IMR-90 (cell line): ENCODE measurements around the gene ADCY4. TPM values are rescaled to one million over a fixed set of nuclear protein-coding genes. Genes with fewer than 3 reads are reported as not detected.
A peak's percentile ranks its signal among the peaks of the same experiment; 100 is the strongest.

Experiments used
- ATAC-seq: fragments of 200-7000 bp; cut with Tn5 transposase; 2 replicates; pipeline ENCODE4 v1.9.1; 2020; ENCODE audit warnings: low read depth, mild to moderate bottlenecking, moderate library complexity
- BruUV-seq: library from RNA; stranded (reverse); fragments of 400-500 nt; replicated peaks from 2 replicates; lab custom pipeline; 2021; lab: Mats Ljungman, UMichigan
- CTCF ChIA-PET: fragments of 300-600 bp; formaldehyde crosslinking; extraction: SDS; loops from one replicate; lab custom pipeline; 2021; ENCODE audit warnings: antibody characterized with exemption; lab: Yijun Ruan, JAX
- POLR2A ChIA-PET: fragments of 300-600 bp; sonication (Branson Sonifier 250); formaldehyde crosslinking; loops from one replicate; lab custom pipeline; 2022; ENCODE audit warnings: antibody characterized with exemption; ENCODE audit not compliant: unreplicated experiment; lab: Charles Lee
- DNase-seq: peaks from one replicate; pipeline ENCODE4 v3.0.0; 2013
- H2AFZ ChIP-seq: replicated peaks from 2 replicates; pipeline ENCODE3; 2013; ENCODE audit warnings: low read length, mild to moderate bottlenecking; ENCODE audit not compliant: poor library complexity
- H2AK5ac ChIP-seq: 2 replicates; pipeline ENCODE4 v1.6.1; 2013; ENCODE audit warnings: low read depth, low read length, inconsistent platforms
- H2AK9ac ChIP-seq: replicated peaks from 2 replicates; pipeline ENCODE3; 2013; ENCODE audit warnings: mild to moderate bottlenecking, low read depth, low read length, moderate library complexity; ENCODE audit not compliant: poor library complexity
- H2BK120ac ChIP-seq: 2 replicates; pipeline ENCODE4 v1.6.1; 2013; ENCODE audit warnings: low read depth, low read length, inconsistent platforms
- H2BK15ac ChIP-seq: 3 replicates; pipeline ENCODE4 v1.6.1; 2013; ENCODE audit warnings: low read depth, low read length, inconsistent platforms
- H2BK20ac ChIP-seq: 2 replicates; pipeline ENCODE4 v1.6.1; 2013; ENCODE audit warnings: low read depth, mild to moderate bottlenecking, inconsistent platforms, low read length, moderate library complexity
- H2BK5ac ChIP-seq: 2 replicates; pipeline ENCODE4 v1.6.1; 2013; ENCODE audit warnings: mild to moderate bottlenecking, low read depth, low read length, inconsistent platforms; ENCODE audit not compliant: poor library complexity, severe bottlenecking
- H3K14ac ChIP-seq: replicated peaks from 2 replicates; pipeline ENCODE4 v1.6.1; 2013; ENCODE audit warnings: low read depth, low read length, inconsistent platforms
- H3K18ac ChIP-seq: 2 replicates; pipeline ENCODE4 v1.6.1; 2013; ENCODE audit warnings: low read depth, low read length, control low read depth
- H3K23ac ChIP-seq: 2 replicates; pipeline ENCODE4 v1.6.1; 2013; ENCODE audit warnings: low read depth, low read length, inconsistent platforms
- H3K27ac ChIP-seq: 2 replicates; pipeline ENCODE4 v1.5.1; 2013; ENCODE audit warnings: mild to moderate bottlenecking, control low read depth, low read length; ENCODE audit not compliant: insufficient read depth
- H3K27me3 ChIP-seq: 2 replicates; pipeline ENCODE4 v1.6.1; 2013; ENCODE audit warnings: low read length; ENCODE audit not compliant: control insufficient read depth, insufficient read depth
- H3K36me3 ChIP-seq: 2 replicates; pipeline ENCODE4 v1.6.1; 2013; ENCODE audit warnings: low read length, mixed read lengths; ENCODE audit not compliant: control insufficient read depth, insufficient read depth
- H3K4ac ChIP-seq: 2 replicates; pipeline ENCODE4 v1.6.1; 2013; ENCODE audit warnings: low read depth, low read length, inconsistent platforms
- H3K4me1 ChIP-seq: 2 replicates; pipeline ENCODE4 v1.6.1; 2013; ENCODE audit warnings: low read length, mixed read lengths; ENCODE audit not compliant: control insufficient read depth, insufficient read depth
- H3K4me2 ChIP-seq: 2 replicates; pipeline ENCODE4 v1.6.1; 2013; ENCODE audit warnings: low read depth, mild to moderate bottlenecking, control low read depth, low read length, moderate library complexity
- H3K4me3 ChIP-seq: 2 replicates; pipeline ENCODE4 v1.5.1; 2013; ENCODE audit warnings: low read depth, mild to moderate bottlenecking, control low read depth, low read length, moderate library complexity; ENCODE audit not compliant: insufficient read depth
- H3K56ac ChIP-seq: 2 replicates; pipeline ENCODE4 v1.6.1; 2013; ENCODE audit warnings: low read length, inconsistent platforms; ENCODE audit not compliant: insufficient read depth; ENCODE audit errors: extremely low read depth
- H3K79me1 ChIP-seq, 2 experiments: 2 replicates each; pipeline ENCODE4 v1.6.1; 2013; ENCODE audit warnings: low read length in 2 of 2, inconsistent platforms in 1 of 2, low read depth in 1 of 2
- H3K9ac ChIP-seq: 2 replicates; pipeline ENCODE4 v1.6.1; 2013; ENCODE audit warnings: low read depth, low read length, control low read depth
- H3K9me1 ChIP-seq: 2 replicates; pipeline ENCODE4 v1.6.1; 2013; ENCODE audit warnings: low read length, inconsistent platforms; ENCODE audit not compliant: insufficient read depth
- H3K9me3 ChIP-seq: 2 replicates; pipeline ENCODE4 v1.6.1; 2013; ENCODE audit warnings: low read length; ENCODE audit not compliant: control insufficient read depth, insufficient read depth
- H4K20me1 ChIP-seq: 2 replicates; pipeline ENCODE4 v1.6.1; 2013; ENCODE audit warnings: low read length, inconsistent platforms; ENCODE audit not compliant: insufficient read depth
- H4K5ac ChIP-seq: 2 replicates; pipeline ENCODE4 v1.6.1; 2013; ENCODE audit warnings: mild to moderate bottlenecking, low read depth, low read length, control low read depth
- H4K8ac ChIP-seq, 2 experiments: 2 replicates each; pipeline ENCODE4 v1.6.1; 2013; ENCODE audit warnings: low read depth in 2 of 2, low read length in 2 of 2, control low read depth in 1 of 2, inconsistent platforms in 1 of 2
- H4K91ac ChIP-seq: 2 replicates; pipeline ENCODE4 v1.6.1; 2013; ENCODE audit warnings: low read depth, low read length, inconsistent platforms; ENCODE audit not compliant: insufficient read depth
- BHLHE40 ChIP-seq: fragments of 150-350 bp; IDR thresholded peaks from 2 replicates; pipeline ENCODE4 v1.6.1; 2016; ENCODE audit warnings: mild to moderate bottlenecking, low read depth, low read length
- CEBPB ChIP-seq: IDR thresholded peaks from 2 replicates; pipeline ENCODE4 v1.6.1; 2012; ENCODE audit warnings: low read depth, low read length, improper control_type of control experiment
- CTCF ChIP-seq: conservative IDR thresholded peaks from 2 replicates; pipeline ENCODE4 v1.5.1; 2012; ENCODE audit warnings: mild to moderate bottlenecking, low read depth, low read length, improper control_type of control experiment
- FOS ChIP-seq: fragments of 150-350 bp; IDR thresholded peaks from 2 replicates; pipeline ENCODE4 v1.6.1; 2016; ENCODE audit warnings: low read depth, low read length
- MAFK ChIP-seq: IDR thresholded peaks from 2 replicates; pipeline ENCODE4 v1.6.1; 2012; ENCODE audit warnings: low read depth, low read length, improper control_type of control experiment
- MXI1 ChIP-seq: IDR thresholded peaks from 2 replicates; pipeline ENCODE4 v1.6.1; 2012; ENCODE audit warnings: low read depth, mild to moderate bottlenecking, low read length, moderate library complexity, borderline replicate concordance
- NFE2L2 ChIP-seq: fragments of 150-350 bp; IDR thresholded peaks from 2 replicates; pipeline ENCODE4 v1.6.1; 2016; ENCODE audit warnings: low read depth, mild to moderate bottlenecking, low read length
- POLR2A ChIP-seq: IDR thresholded peaks from 2 replicates; pipeline ENCODE4 v1.6.1; 2012; ENCODE audit warnings: mild to moderate bottlenecking, low read depth, low read length
- RAD21 ChIP-seq: IDR thresholded peaks from 2 replicates; pipeline ENCODE4 v1.6.1; 2012; ENCODE audit warnings: low read length, improper control_type of control experiment
- RCOR1 ChIP-seq: IDR thresholded peaks from 2 replicates; pipeline ENCODE4 v1.6.1; 2012; ENCODE audit warnings: mild to moderate bottlenecking, low read length, improper control_type of control experiment; ENCODE audit not compliant: insufficient replicate concordance
- RFX5 ChIP-seq: IDR thresholded peaks from 2 replicates; pipeline ENCODE4 v1.8.0; 2012; ENCODE audit warnings: low read depth, mild to moderate bottlenecking, low read length, moderate library complexity
- USF2 ChIP-seq: fragments of 150-350 bp; IDR thresholded peaks from 2 replicates; pipeline ENCODE4 v1.6.1; 2017; ENCODE audit warnings: mild to moderate bottlenecking, antibody characterized with exemption, low read length, low read depth
- WGBS, 2 experiments: methylation state at CpG; one replicate each; pipeline versions ENCODE4 v1.1.5 to v1.1.7; 2013; ENCODE audit warnings: missing lambda C conversion rate in 2 of 2; ENCODE audit not compliant: insufficient read length in 1 of 2; ENCODE audit errors: extremely low coverage in 2 of 2; 5-methylcytosine and 5-hydroxymethylcytosine counted together
- dilution Hi-C: fragments of 300-500 bp; cut with HindIII; formaldehyde crosslinking; loops from one replicate; pipeline ENCODE4 v1.14.3; 2018; ENCODE audit warnings: low sequenced_read_pairs; ENCODE audit not compliant: unreplicated experiment
- in situ Hi-C: fragments of 300-500 bp; cut with MboI; formaldehyde crosslinking; loops from 3 replicates; pipeline ENCODE4 v1.14.3; 2019; ENCODE audit warnings: low sequenced_read_pairs, inconsistent platforms, mixed read lengths
- intact Hi-C: fragments of 100-400 bp; cut with micrococcal nuclease; formaldehyde crosslinking; loops from 2 replicates; pipeline ENCODE4 v1.10.0; 2022
- polyA plus RNA-seq, 3 experiments: library from polyadenylated mRNA; depleted of rRNA; stranded (reverse); fragments of >200 nt; gene quantifications; 2 replicates each; pipeline ENCODE4 v1.2.3, GENCODE V29; 2012; ENCODE audit warnings: low replicate concordance in 1 of 3
- total RNA-seq: library from RNA; depleted of rRNA; stranded (reverse); fragments of >200 nt; gene quantifications from 2 replicates; pipeline ENCODE4 v1.2.3, GENCODE V29; 2012

Gene ADCY4
- total and polyA plus RNA-seq, 2 of the 4 experiments (the other 2 are of a cell fraction) = not detected

DNA sequence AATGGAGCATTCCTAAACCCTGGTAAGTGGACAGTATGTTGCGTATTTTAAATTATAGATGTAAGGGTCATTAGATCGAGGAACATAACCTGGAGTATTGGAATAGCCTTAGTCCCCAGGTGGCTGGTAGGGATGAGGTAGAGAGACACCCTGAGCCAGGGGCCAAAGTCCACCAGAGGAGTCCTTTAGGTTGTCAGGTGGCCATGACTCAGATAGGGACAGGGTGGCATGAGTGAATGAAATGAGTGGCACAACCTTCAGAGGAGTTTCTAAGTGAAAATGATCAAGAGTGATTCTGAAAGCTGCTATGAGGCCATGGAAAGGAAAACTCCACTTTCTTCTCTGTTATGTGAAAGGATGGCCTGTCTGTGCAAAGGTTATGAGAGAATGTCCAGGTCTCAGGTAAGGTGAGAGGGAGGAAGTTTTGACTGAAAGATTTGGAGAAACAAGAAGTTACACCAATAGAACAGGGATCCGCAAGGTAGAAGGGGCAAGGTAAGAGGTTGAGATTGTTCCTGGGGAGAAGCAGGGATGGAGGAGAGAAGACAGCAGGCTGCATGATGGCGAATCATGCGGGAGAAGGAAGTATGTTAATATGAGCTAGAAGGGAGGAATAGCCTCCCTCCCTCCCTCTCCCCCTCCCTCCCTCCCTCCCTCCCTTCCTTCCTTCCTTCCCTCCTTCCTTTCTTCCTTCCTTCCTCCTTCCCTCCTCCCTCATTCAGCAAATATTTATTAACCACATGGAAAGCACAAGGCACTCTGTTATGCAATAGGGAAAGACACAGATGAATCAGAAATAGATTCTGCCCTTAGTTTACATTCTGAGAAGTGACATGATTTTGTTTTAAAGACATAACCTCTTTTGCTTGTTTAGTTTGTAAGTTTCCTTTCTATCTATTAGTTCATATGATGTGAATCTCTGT, 18.9 kb upstream of the ADCY4 start:
- in situ Hi-C loops = no loop called here
- 100% methylated on average over 2 of the region's 5 CpGs; no CpG with 5 or more reads in 1 of the 2 experiments for WGBS, 2 experiments
- H2BK20ac ChIP-seq = peak overlapping the region; percentile 64; the same call in 1 of the 2 replicates
- peaks cover 12% of the 10 kb centered on the region for H3K27me3 ChIP-seq
- POLR2A ChIA-PET = no interaction called here
- peak overlapping the region; percentile 77 for H3K18ac ChIP-seq
- no peak for TF ChIP-seq CTCF
- TF ChIP-seq BHLHE40 = no peak
- TF ChIP-seq RCOR1 = no peak
- TF ChIP-seq RAD21 = no peak
- TF ChIP-seq USF2 = no peak
- no peak for TF ChIP-seq MXI1
- TF ChIP-seq POLR2A = no peak
- TF ChIP-seq FOS = peak; percentile 46; the same call in 1 of the 2 replicates
- TF ChIP-seq RFX5 = no peak
- no peak for TF ChIP-seq MAFK
- peak; percentile 97 for TF ChIP-seq CEBPB
- no peak for TF ChIP-seq NFE2L2
- peak overlapping the region; percentile 49 for H2AK5ac ChIP-seq
- H3K56ac ChIP-seq = no peak overlapping the region
- peak overlapping the region; percentile 5 for H2BK5ac ChIP-seq
- intact Hi-C loops = loop anchor here (1.0 kb wide), 1 partner anchor 11 kb away; no protein-coding TSS in a partner anchor
- no peak overlapping the region for H2AFZ ChIP-seq
- no peaks in the 10 kb centered on the region for H4K20me1 ChIP-seq
- DNase-seq (peak; percentile 81), ATAC-seq (peak; percentile 64)
- H4K91ac ChIP-seq = peak overlapping the region; percentile 14; the same call in 1 of the 2 replicates
- H3K27ac ChIP-seq = no peak overlapping the region
- dilution Hi-C loops = no loop called here
- H3K79me1 ChIP-seq = no peaks in the 10 kb centered on the region
- H2BK120ac ChIP-seq = 0 out of 2 replicates have a peak overlapping the region, but pooled peaks have one; percentile 60
- H4K5ac ChIP-seq = no peak overlapping the region
- no peaks in the 10 kb centered on the region for H3K36me3 ChIP-seq
- H3K9me1 ChIP-seq = peaks cover 3% of the 10 kb centered on the region; the same call in 1 of the 2 replicates
- BruUV-seq = no TSS peak
- H3K4me2 ChIP-seq = peak overlapping the region; percentile 18; the same call in 1 of the 2 replicates
- peaks cover 9% of the 10 kb centered on the region for H3K4me1 ChIP-seq
- H4K8ac ChIP-seq = no peak overlapping the region
- CTCF ChIA-PET = interaction anchor here (0.6 kb wide), 2 partner anchors 20 to 82 kb away, joined by 4 to 8 read pairs; no protein-coding TSS in a partner anchor
- 0 out of 3 replicates have a peak overlapping the region, but pooled peaks have one; percentile 20 for H2BK15ac ChIP-seq
- H3K4me3 ChIP-seq = no peak overlapping the region
- H3K23ac ChIP-seq = no peak overlapping the region
- peak overlapping the region; percentile 40; the same call in 1 of the 2 replicates for H3K4ac ChIP-seq
- H3K9ac ChIP-seq = no peak overlapping the region
- no peaks in the 10 kb centered on the region for H3K9me3 ChIP-seq
- H3K14ac ChIP-seq = no peak overlapping the region
- no peak overlapping the region for H2AK9ac ChIP-seq
